GM23248 (cell line): Measurements from ENCODE around the gene TSPAN17. TPM values are rescaled to one million over a fixed set of nuclear protein-coding genes. Genes with fewer than 3 reads are reported as not detected.

ENCODE experiments used
- DNase-seq: peaks from one replicate; pipeline ENCODE4 v3.0.0-alpha.2; 2015
- H2AFZ ChIP-seq: fragments of 200-600 bp; sonication (generic); 2 replicates; pipeline ENCODE4 v1.6.1; 2016; ENCODE audit warnings: antibody characterized with exemption
- H3F3A ChIP-seq: fragments of 200-600 bp; sonication (generic); 2 replicates; pipeline ENCODE4 v1.6.1; 2016; ENCODE audit warnings: mild to moderate bottlenecking, antibody characterized with exemption, mixed run types; ENCODE audit not compliant: insufficient read depth
- H3K27ac ChIP-seq: fragments of 200-600 bp; sonication (generic); 2 replicates; pipeline ENCODE4 v1.5.1; 2016; ENCODE audit warnings: mild to moderate bottlenecking
- H3K27me3 ChIP-seq: fragments of 200-600 bp; sonication (generic); replicated peaks from 2 replicates; pipeline ENCODE4 v1.6.1; 2016; ENCODE audit warnings: mild to moderate bottlenecking; ENCODE audit not compliant: insufficient read depth
- H3K36me3 ChIP-seq: fragments of 200-600 bp; sonication (generic); 2 replicates; pipeline ENCODE4 v1.6.1; 2016; ENCODE audit warnings: low read depth, mild to moderate bottlenecking
- H3K4me1 ChIP-seq: fragments of 200-600 bp; sonication (generic); 2 replicates; pipeline ENCODE4 v1.6.1; 2016; ENCODE audit warnings: mild to moderate bottlenecking; ENCODE audit not compliant: insufficient read depth
- H3K4me2 ChIP-seq: fragments of 200-600 bp; sonication (generic); one replicate; pipeline ENCODE4 v1.6.1; 2016; ENCODE audit warnings: mild to moderate bottlenecking; ENCODE audit not compliant: unreplicated experiment
- H3K4me3 ChIP-seq: fragments of 200-600 bp; sonication (generic); 2 replicates; pipeline ENCODE4 v1.5.1; 2016; ENCODE audit warnings: mild to moderate bottlenecking
- H3K79me2 ChIP-seq: fragments of 200-600 bp; sonication (generic); 2 replicates; pipeline ENCODE4 v1.6.1; 2016; ENCODE audit warnings: mild to moderate bottlenecking; ENCODE audit not compliant: insufficient read depth
- H3K9ac ChIP-seq: fragments of 200-600 bp; sonication (generic); 2 replicates; pipeline ENCODE4 v1.6.1; 2016; ENCODE audit warnings: mild to moderate bottlenecking
- H3K9me2 ChIP-seq: fragments of 200-600 bp; sonication (generic); 2 replicates; pipeline ENCODE4 v1.6.1; 2016; ENCODE audit warnings: mixed run types, mild to moderate bottlenecking, moderate library complexity; ENCODE audit not compliant: insufficient read depth
- H3K9me3 ChIP-seq: fragments of 200-600 bp; sonication (generic); one replicate; pipeline ENCODE4 v1.6.1; 2017; ENCODE audit warnings: low read depth
- H4K20me1 ChIP-seq: fragments of 200-600 bp; sonication (generic); 2 replicates; pipeline ENCODE4 v1.6.0; 2016; ENCODE audit not compliant: insufficient read depth
- EZH2 ChIP-seq: fragments of 200-600 bp; sonication (generic); IDR thresholded peaks from 2 replicates; pipeline ENCODE4 v1.6.1; 2018; ENCODE audit warnings: antibody characterized with exemption, mild to moderate bottlenecking; ENCODE audit not compliant: insufficient read depth, poor library complexity, severe bottlenecking
- EZH2phosphoT487 ChIP-seq: fragments of 200-600 bp; sonication (generic); IDR thresholded peaks from 2 replicates; pipeline ENCODE4 v1.6.1; 2018; ENCODE audit warnings: antibody characterized with exemption, moderate library complexity, mild to moderate bottlenecking, low read depth; ENCODE audit not compliant: insufficient read depth
- WGBS, 2 experiments: methylation state at CpG; one replicate each; pipeline ENCODE4 v1.1.6; 2015 to 2017; ENCODE audit warnings: low lambda C conversion rate in 2 of 2, low coverage in 1 of 2; ENCODE audit errors: missing lambda C conversion rate in 2 of 2; 5-methylcytosine and 5-hydroxymethylcytosine counted together
- in situ Hi-C: fragments of 300-500 bp; cut with MboI; formaldehyde crosslinking; loops from 2 replicates; pipeline ENCODE4 v1.15.0; 2020
- polyA plus RNA-seq: library from polyadenylated mRNA; unstranded; fragments of >200 nt; fragmentation: Nextera tagmentation; extraction: Ambion mirVana; gene quantifications from 2 replicates; pipeline ENCODE4 v1.2.1, GENCODE V29; 2016
- total RNA-seq: library from RNA; depleted of rRNA; stranded (reverse); fragments of >200 nt; shearing (Covaris generic); gene quantifications from 2 replicates; pipeline ENCODE4 v1.2.3, GENCODE V29; 2014

The TSPAN17 gene
- total and polyA plus RNA-seq, 2 experiments from 2014 or later: 29.9 to 41.2 TPM

- in situ Hi-C loops: loop anchor here (10.0 kb wide), 2 partner anchors 294 to 454 kb away; no protein-coding TSS in a partner anchor
- H3K79me2 ChIP-seq: no peaks in the 10 kb centered on the region
- H2AFZ ChIP-seq: no peak overlapping the region
- H3K27ac ChIP-seq: no peak overlapping the region
- H3K27me3 ChIP-seq: peaks cover 11% of the 10 kb centered on the region
- no peaks in the 10 kb centered on the region for H3K9me2 ChIP-seq
- H3K9ac ChIP-seq: no peak overlapping the region
- 39 to 40% methylated on average over 31 to 33 of the region's 33 CpGs for WGBS, 2 experiments
- TF ChIP-seq EZH2 (no peak), EZH2phosphoT487 (no peak)
- DNase-seq: peak; percentile 82
- 0 out of 2 replicates have a peak, but pooled peaks cover 8% of the 10 kb centered on the region for H3K36me3 ChIP-seq
- H4K20me1 ChIP-seq: no peaks in the 10 kb centered on the region; the same call in 1 of the 2 replicates
- H3K4me1 ChIP-seq: no peaks in the 10 kb centered on the region
- no peaks in the 10 kb centered on the region for H3F3A ChIP-seq
- H3K9me3 ChIP-seq: no peaks in the 10 kb centered on the region
- H3K4me2 ChIP-seq: no peak overlapping the region
- H3K4me3 ChIP-seq: no peak overlapping the region
Observed at GRCh38 chr5:176660860-176661641, 13.8 kb downstream of the TSPAN17 start.

- no peak overlapping the region for H3K4me3 ChIP-seq
- H3K4me1 ChIP-seq: no peaks in the 10 kb centered on the region
- TF ChIP-seq EZH2phosphoT487 (no peak), EZH2 (no peak)
- H3K9ac ChIP-seq: no peak overlapping the region
- H3K27ac ChIP-seq: no peak overlapping the region
- in situ Hi-C loops: loop anchor here (10.0 kb wide), 2 partner anchors 293 to 453 kb away; no protein-coding TSS in a partner anchor
- H3K79me2 ChIP-seq: no peaks in the 10 kb centered on the region
- H3K9me2 ChIP-seq: no peaks in the 10 kb centered on the region
- WGBS, 2 experiments: 76 to 84% methylated on average over 10 of the region's 10 CpGs
- peaks cover 11% of the 10 kb centered on the region for H3K27me3 ChIP-seq
- H2AFZ ChIP-seq: no peak overlapping the region
- no peak for DNase-seq
- no peaks in the 10 kb centered on the region for H3F3A ChIP-seq
- no peaks in the 10 kb centered on the region for H3K9me3 ChIP-seq
- H3K36me3 ChIP-seq: 0 out of 2 replicates have a peak, but pooled peaks cover 8% of the 10 kb centered on the region
- H3K4me2 ChIP-seq: no peak overlapping the region
- no peaks in the 10 kb centered on the region; the same call in 1 of the 2 replicates for H4K20me1 ChIP-seq
Observed at GRCh38 chr5:176661676-176662075, 14.4 kb downstream of the TSPAN17 start.

GRCh38 chr5:176662371-176663333 is 15.4 kb downstream of the TSPAN17 start:
- no peaks in the 10 kb centered on the region for H3K4me1 ChIP-seq
- DNase-seq: no peak
- 0 out of 2 replicates have a peak, but pooled peaks cover 1% of the 10 kb centered on the region for H3K36me3 ChIP-seq
- no peak overlapping the region for H3K27ac ChIP-seq
- in situ Hi-C loops: loop anchor here (10.0 kb wide), 2 partner anchors 292 to 452 kb away; no protein-coding TSS in a partner anchor
- WGBS, 2 experiments: 39 to 45% methylated on average over 21 of the region's 21 CpGs
- H2AFZ ChIP-seq: no peak overlapping the region
- H3F3A ChIP-seq: no peaks in the 10 kb centered on the region
- H3K9me2 ChIP-seq: no peaks in the 10 kb centered on the region
- no peak overlapping the region for H3K4me2 ChIP-seq
- H3K9ac ChIP-seq: no peak overlapping the region
- H3K9me3 ChIP-seq: no peaks in the 10 kb centered on the region
- no peaks in the 10 kb centered on the region for H3K79me2 ChIP-seq
- no peak overlapping the region for H3K4me3 ChIP-seq
- TF ChIP-seq EZH2phosphoT487 (no peak), EZH2 (no peak)
- H3K27me3 ChIP-seq: peaks cover 17% of the 10 kb centered on the region
- H4K20me1 ChIP-seq: no peaks in the 10 kb centered on the region; the same call in 1 of the 2 replicates

DNA sequence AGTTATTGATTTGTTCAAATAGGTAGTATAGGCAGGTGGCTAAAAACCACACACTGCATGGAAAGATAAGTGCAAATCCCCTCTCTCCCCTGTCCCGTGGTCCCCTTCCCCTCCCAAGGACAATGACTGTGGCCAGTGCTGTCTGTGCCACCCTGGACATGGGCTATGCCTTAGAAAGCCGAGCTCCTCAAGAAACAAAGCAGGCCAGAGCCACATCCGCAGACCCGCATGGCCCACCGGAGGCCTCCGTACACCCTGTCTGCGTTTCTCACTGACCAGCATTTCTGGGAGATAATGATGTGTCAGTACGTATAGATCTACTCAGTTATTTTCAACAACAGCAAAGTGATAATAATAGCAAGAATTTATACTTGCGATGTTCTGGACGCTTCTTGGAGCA is 16.3 kb downstream of the TSPAN17 start:
- no peaks in the 10 kb centered on the region for H3K79me2 ChIP-seq
- H3K9me2 ChIP-seq: no peaks in the 10 kb centered on the region
- peaks cover 17% of the 10 kb centered on the region for H3K27me3 ChIP-seq
- H3F3A ChIP-seq: no peaks in the 10 kb centered on the region
- no peak overlapping the region for H3K4me3 ChIP-seq
- H3K4me1 ChIP-seq: no peaks in the 10 kb centered on the region
- no peak overlapping the region for H2AFZ ChIP-seq
- no peaks in the 10 kb centered on the region for H3K36me3 ChIP-seq
- 86 to 91% methylated on average over 9 to 10 of the region's 10 CpGs for WGBS, 2 experiments
- no peak overlapping the region for H3K27ac ChIP-seq
- no peaks in the 10 kb centered on the region for H3K9me3 ChIP-seq
- H3K4me2 ChIP-seq: no peak overlapping the region
- no peaks in the 10 kb centered on the region for H4K20me1 ChIP-seq
- no peak for DNase-seq
- TF ChIP-seq EZH2phosphoT487 (no peak), EZH2 (no peak)
- in situ Hi-C loops: loop anchor here (10.0 kb wide), 2 partner anchors 291 to 451 kb away; no protein-coding TSS in a partner anchor
- no peak overlapping the region for H3K9ac ChIP-seq
